GM12878 (cell line): ENCODE data around the gene UBE2J2. TPM values are rescaled to one million over a fixed set of nuclear protein-coding genes. Genes with fewer than 3 reads are reported as not detected.
A peak's percentile ranks its signal among the peaks of the same experiment; 100 is the strongest.

Source experiments
- BCL3 ChIP-seq: IDR thresholded peaks from 2 replicates; pipeline ENCODE4 v1.6.1; 2011; ENCODE audit warnings: borderline replicate concordance, low read depth, mild to moderate bottlenecking, moderate library complexity, low read length; ENCODE audit not compliant: insufficient read depth, poor library complexity, severe bottlenecking
- BRCA1 ChIP-seq: IDR thresholded peaks from 2 replicates; pipeline ENCODE4 v1.6.1; 2011; ENCODE audit warnings: low read depth, low read length, improper control_type of control experiment
- CHD2 ChIP-seq: IDR thresholded peaks from 2 replicates; pipeline ENCODE4 v1.6.1; 2011; ENCODE audit warnings: low read depth, low read length, improper control_type of control experiment, borderline replicate concordance
- CUX1 ChIP-seq: IDR thresholded peaks from 2 replicates; pipeline ENCODE4 v1.6.1; 2012; ENCODE audit warnings: improper control_type of control experiment, low read depth, low read length; ENCODE audit not compliant: insufficient replicate concordance
- ELK1 ChIP-seq: IDR thresholded peaks from 2 replicates; pipeline ENCODE4 v1.6.1; 2012; ENCODE audit warnings: low read depth, low read length, improper control_type of control experiment
- HDAC2 ChIP-seq: fragments of 200-600 bp; sonication (generic); IDR thresholded peaks from 2 replicates; pipeline ENCODE4 v1.6.1; 2017
- HDAC6 ChIP-seq: fragments of 200-600 bp; sonication (generic); IDR thresholded peaks from one replicate; pipeline ENCODE4 v1.8.0; 2017; ENCODE audit warnings: antibody characterized with exemption; ENCODE audit not compliant: unreplicated experiment
- HDGF ChIP-seq: fragments of 450-650 bp; IDR thresholded peaks from 2 replicates; pipeline ENCODE4 v1.6.1; 2016; ENCODE audit warnings: antibody characterized with exemption
- IRF3 ChIP-seq: fragments of 450-650 bp; IDR thresholded peaks from 2 replicates; pipeline ENCODE4 v1.6.1; 2014; ENCODE audit warnings: mild to moderate bottlenecking
- NKRF ChIP-seq: fragments of 450-650 bp; conservative IDR thresholded peaks from 2 replicates; pipeline ENCODE4 v1.6.1; 2017; ENCODE audit warnings: mild to moderate bottlenecking, moderate library complexity
- PAX5 ChIP-seq: IDR thresholded peaks from 2 replicates; pipeline ENCODE4 v1.6.1; 2011; ENCODE audit warnings: low read depth, low read length, borderline replicate concordance
- RBBP5 ChIP-seq: fragments of 200-600 bp; sonication (generic); conservative IDR thresholded peaks from 2 replicates; pipeline ENCODE4 v1.6.1; 2016
- WRNIP1 ChIP-seq: IDR thresholded peaks from 2 replicates; pipeline ENCODE4 v1.6.1; 2011; ENCODE audit warnings: low read depth, low read length, improper control_type of control experiment, borderline replicate concordance
- ZBTB4 ChIP-seq: fragments of 450-650 bp; formaldehyde crosslinking; IDR thresholded peaks from 2 replicates; pipeline ENCODE4 v1.4.0; 2022; ENCODE audit warnings: mild to moderate bottlenecking, moderate library complexity
- polyA plus RNA-seq, 11 experiments: library from polyadenylated mRNA; depleted of rRNA in 4 of 11; unstranded in 6 of 11; stranded (reverse) in 5 of 11; fragments of >200 nt; fragmentation: Nextera tagmentation in 4 of 11; fragmentation: Illumina TruSeq in 1 of 11; extraction: Ambion mirVana in 4 of 11; extraction: Trizol in 1 of 11; gene quantifications; 1 replicate in 1 of 11; 2 replicates in 10 of 11; pipeline versions ENCODE4 v1.2.1 to v1.2.3, GENCODE V29; 2011 to 2016; ENCODE audit warnings: inconsistent platforms in 2 of 11, missing spikeins in 2 of 11, low read depth in 1 of 11
- total RNA-seq, 4 experiments: library from RNA; depleted of rRNA in 3 of 4; stranded (reverse); fragments of >200 nt in 3 of 4; fragmentation: Illumina TruSeq in 1 of 4; extraction: Trizol in 1 of 4; gene quantifications; 2 replicates each; pipeline versions ENCODE4 v1.2.1 to v1.2.3, GENCODE V29; 2013 to 2021

The UBE2J2 gene
- total and polyA plus RNA-seq, 10 of the 15 experiments (the other 5 are each of a cell fraction or from before 2014, with no cell fraction given), result 0.72 to 70.5 (median 49.2) TPM

- no peak for TF ChIP-seq CUX1
- TF ChIP-seq BRCA1, result no peak
- no peak for TF ChIP-seq HDAC2
- peak; percentile 81; the same call in 1 of the 2 replicates for TF ChIP-seq CHD2
- TF ChIP-seq ZBTB4 (CRISPR knock-in tag), result no peak
- 0 out of 2 replicates have a peak, but pooled peaks have one; percentile 9 for TF ChIP-seq PAX5
- TF ChIP-seq WRNIP1, result no peak
- no peak for TF ChIP-seq RBBP5
- no peak for TF ChIP-seq HDGF
- TF ChIP-seq BCL3, result no peak
- TF ChIP-seq IRF3, result peak; percentile 81
- peak; percentile 72 for TF ChIP-seq NKRF
- TF ChIP-seq ELK1, result 0 out of 2 replicates have a peak, but pooled peaks have one; percentile 54
- peak; percentile 72 for TF ChIP-seq HDAC6
Observed at GRCh38 chr1:1231400-1232207, 42.0 kb downstream of the UBE2J2 start, which contains the start of gene SDF4 (continued).
